ENCODE data around the gene MLXIPL. TPM values are rescaled to one million over a fixed set of nuclear protein-coding genes. Genes with fewer than 3 reads are reported as not detected.

The MLXIPL gene
- total RNA-seq, 3 donors from 2014 or later (not counting 1 experiment from before 2014, with no cell fraction given) = not detected

GRCh38 chr7:73599151-73599882 is 25.0 kb downstream of the MLXIPL start:
- no peak overlapping the region for H3K4me3 Mint-ChIP-seq
- DNase-seq (no peak), ATAC-seq (no peak)
- Histone ChIP-seq H3K9me3 (ENCODE audit: control insufficient read depth, insufficient read depth, low read length) (no peaks in the 10 kb centered on the region), H3K27me3 (ENCODE audit: control insufficient read depth, insufficient read depth, low read length) (peaks cover 2% of the 10 kb centered on the region), H3K4me1 (ENCODE audit: control insufficient read depth, insufficient read depth, low read length) (no peaks in the 10 kb centered on the region), H3K36me3 (ENCODE audit: control insufficient read depth, insufficient read depth, low read length) (no peaks in the 10 kb centered on the region), H3K4me3 (ENCODE audit: low read length) (no peak overlapping the region), H3K27ac (ENCODE audit: low read length) (no peak overlapping the region)
- intact Hi-C loops (cut with micrococcal nuclease) = no loop called here
- TF ChIP-seq CTCF (IDR thresholded peaks at IDR 0.05) = no peak
- no peaks in the 10 kb centered on the region for H3K4me1 Mint-ChIP-seq
- H3K27ac Mint-ChIP-seq = no peak overlapping the region
- WGBS (ENCODE audit: insufficient coverage) = 78% methylated on average over 12 of the region's 13 CpGs
- H3K9me3 Mint-ChIP-seq = no peaks in the 10 kb centered on the region
- H3K36me3 Mint-ChIP-seq = no peaks in the 10 kb centered on the region
- H3K27me3 Mint-ChIP-seq (ENCODE audit: low read depth in 2 of 2) = peaks cover 0 to 22% of the 10 kb centered on the region in 2 donors

- no peaks in the 10 kb centered on the region for H3K9me3 ChIP-seq (ENCODE audit: control insufficient read depth, insufficient read depth, low read length)
- no peak overlapping the region for H3K4me3 ChIP-seq (ENCODE audit: low read length)
- DNase-seq = no peak
- no peak for TF ChIP-seq CTCF (IDR thresholded peaks at IDR 0.05)
- no peaks in the 10 kb centered on the region for H3K9me3 Mint-ChIP-seq
- no peak overlapping the region for H3K27ac ChIP-seq (ENCODE audit: low read length)
- H3K4me1 ChIP-seq (ENCODE audit: control insufficient read depth, insufficient read depth, low read length) = no peaks in the 10 kb centered on the region
- intact Hi-C loops (cut with micrococcal nuclease) = no loop called here
- H3K27me3 Mint-ChIP-seq (ENCODE audit: low read depth in 2 of 2) = peaks cover 0 to 21% of the 10 kb centered on the region in 2 donors
- H3K4me3 Mint-ChIP-seq = no peak overlapping the region
- WGBS (ENCODE audit: insufficient coverage) = 90% methylated on average over 5 of the region's 5 CpGs
- no peaks in the 10 kb centered on the region for H3K36me3 Mint-ChIP-seq
- peaks cover 2% of the 10 kb centered on the region for H3K27me3 ChIP-seq (ENCODE audit: control insufficient read depth, insufficient read depth, low read length)
- H3K4me1 Mint-ChIP-seq = no peaks in the 10 kb centered on the region
- no peak overlapping the region for H3K27ac Mint-ChIP-seq
- no peaks in the 10 kb centered on the region for H3K36me3 ChIP-seq (ENCODE audit: control insufficient read depth, insufficient read depth, low read length)
- no peak for ATAC-seq
Measured at GRCh38 chr7:73597978-73598782, 26.1 kb downstream of the MLXIPL start.

- Histone ChIP-seq H3K4me3 (ENCODE audit: low read length) (no peak overlapping the region), H3K27ac (ENCODE audit: low read length) (no peak overlapping the region), H3K36me3 (ENCODE audit: control insufficient read depth, insufficient read depth, low read length) (no peaks in the 10 kb centered on the region), H3K9me3 (ENCODE audit: control insufficient read depth, insufficient read depth, low read length) (no peaks in the 10 kb centered on the region), H3K27me3 (ENCODE audit: control insufficient read depth, insufficient read depth, low read length) (peaks cover 2% of the 10 kb centered on the region), H3K4me1 (ENCODE audit: control insufficient read depth, insufficient read depth, low read length) (no peaks in the 10 kb centered on the region)
- no peak overlapping the region for H3K4me3 Mint-ChIP-seq
- no peak overlapping the region for H3K27ac Mint-ChIP-seq
- no peaks in the 10 kb centered on the region for H3K9me3 Mint-ChIP-seq
- no peak for ATAC-seq
- TF ChIP-seq CTCF (IDR thresholded peaks at IDR 0.05) = no peak
- H3K36me3 Mint-ChIP-seq = no peaks in the 10 kb centered on the region
- 65% methylated on average over 37 of the region's 37 CpGs for WGBS (ENCODE audit: insufficient coverage)
- DNase-seq = no peak
- no peaks in the 10 kb centered on the region for H3K4me1 Mint-ChIP-seq
- H3K27me3 Mint-ChIP-seq (ENCODE audit: low read depth in 2 of 2) = peaks cover 0 to 14% of the 10 kb centered on the region in 2 donors
- intact Hi-C loops (cut with micrococcal nuclease) = no loop called here
Measured at GRCh38 chr7:73596191-73597065, 27.9 kb downstream of the MLXIPL start.

Measured in natural killer cell (primary cell).